Measurements from ENCODE around the gene BUB1.
"Not testable (repeated sequence)": the region's sequence is repeated elsewhere in the genome, so short reads cannot be mapped to it uniquely, and the experiment has no call there.

The BUB1 gene

DNA sequence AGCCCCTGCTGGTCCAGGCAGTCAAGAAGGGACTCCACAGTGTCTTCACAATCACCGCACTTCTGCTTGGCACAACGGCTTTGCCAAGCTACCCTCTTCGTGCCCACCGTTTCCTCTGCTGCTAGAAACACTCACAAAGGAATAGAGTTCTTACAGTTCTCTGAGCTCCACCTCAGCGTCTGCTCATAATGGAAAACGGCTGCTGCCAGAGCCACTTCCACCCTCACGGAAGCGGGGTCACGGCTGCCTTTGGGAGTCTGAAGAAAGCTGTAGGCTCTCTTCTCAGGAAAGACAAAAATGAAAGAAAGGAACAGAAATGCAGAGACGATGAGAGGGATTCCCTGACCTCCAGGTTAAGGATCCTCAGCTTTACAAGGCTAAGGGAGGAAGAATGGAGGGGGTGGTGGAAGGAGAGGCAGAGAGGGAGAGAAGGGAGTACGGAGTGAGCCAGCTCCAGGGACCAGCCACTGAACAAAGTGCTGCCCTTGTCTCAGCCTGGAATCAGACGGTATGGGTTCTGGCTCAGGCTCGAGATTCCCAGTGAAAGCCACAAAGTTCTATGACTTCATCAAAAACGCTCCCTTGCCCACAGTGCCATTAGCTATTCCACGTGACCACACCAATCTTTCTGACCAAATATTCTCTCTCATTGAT, 88.1 kb downstream of the BUB1 start:
- not testable (repeated sequence) for DNase-seq

GRCh38 chr2:110588520-110588919, 89.3 kb downstream of the BUB1 start:
- DNase-seq, result not testable (repeated sequence)

Measured in left hindlimb (tissue), 1 donor.